ENCODE results near the gene NOP10. TPM values are rescaled to one million over a fixed set of nuclear protein-coding genes. Genes with fewer than 3 reads are reported as not detected.

The NOP10 gene
- total RNA-seq, 4 donors from 2014 or later: 75.4 to 133 (median 87.7) TPM

DNA sequence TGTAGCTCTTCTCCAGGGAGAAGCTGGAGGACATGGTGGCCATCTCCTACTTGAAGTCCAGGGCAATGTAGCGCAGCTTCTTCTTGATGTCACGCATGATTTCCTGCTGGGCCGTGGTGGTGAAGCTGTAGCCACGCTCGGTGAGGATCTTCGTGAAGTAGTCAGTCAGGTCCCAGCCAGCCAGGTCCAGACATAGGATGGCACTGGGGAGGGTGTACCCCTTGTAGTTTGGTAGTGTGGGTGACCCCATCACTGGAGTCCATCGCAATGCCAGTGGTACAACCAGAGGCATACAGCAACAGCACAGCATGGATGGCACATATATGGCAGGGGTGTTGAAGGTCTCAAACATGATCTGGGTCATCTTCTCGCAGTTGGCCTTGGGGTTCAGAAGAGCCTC, 31.0 kb upstream of the NOP10 start:
- H3K4me3 ChIP-seq: no peak overlapping the region

DNA sequence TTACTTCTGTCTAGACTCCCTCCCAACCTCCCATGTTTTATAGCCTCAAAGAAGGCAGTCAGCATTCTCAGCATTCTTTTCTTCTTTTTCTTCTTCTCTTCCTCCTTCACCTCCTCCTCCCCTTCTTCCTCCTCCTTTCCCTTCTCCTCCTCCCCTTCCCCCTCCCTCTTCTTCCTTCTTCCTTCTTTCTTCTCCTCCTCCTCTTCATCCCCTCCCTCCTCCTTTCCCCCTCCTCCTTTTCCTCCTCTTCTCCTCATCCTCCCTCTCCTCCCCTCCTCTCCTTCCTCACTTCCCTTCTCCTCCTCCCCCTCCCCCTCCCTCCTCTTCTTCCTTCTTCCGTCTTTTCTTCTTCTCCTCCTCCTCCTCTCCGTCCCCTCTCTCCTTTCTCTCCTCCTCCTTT, 27.7 kb upstream of the NOP10 start:
- no peaks in the 10 kb centered on the region for H3K36me3 ChIP-seq

More for the DNA sequence above, 31.0 kb upstream of the NOP10 start:
- no peak for TF ChIP-seq POLR2A (IDR thresholded peaks at IDR 0.05)
- TF ChIP-seq EP300 (IDR thresholded peaks at IDR 0.05): no peak
- TF ChIP-seq, protein P1, sequence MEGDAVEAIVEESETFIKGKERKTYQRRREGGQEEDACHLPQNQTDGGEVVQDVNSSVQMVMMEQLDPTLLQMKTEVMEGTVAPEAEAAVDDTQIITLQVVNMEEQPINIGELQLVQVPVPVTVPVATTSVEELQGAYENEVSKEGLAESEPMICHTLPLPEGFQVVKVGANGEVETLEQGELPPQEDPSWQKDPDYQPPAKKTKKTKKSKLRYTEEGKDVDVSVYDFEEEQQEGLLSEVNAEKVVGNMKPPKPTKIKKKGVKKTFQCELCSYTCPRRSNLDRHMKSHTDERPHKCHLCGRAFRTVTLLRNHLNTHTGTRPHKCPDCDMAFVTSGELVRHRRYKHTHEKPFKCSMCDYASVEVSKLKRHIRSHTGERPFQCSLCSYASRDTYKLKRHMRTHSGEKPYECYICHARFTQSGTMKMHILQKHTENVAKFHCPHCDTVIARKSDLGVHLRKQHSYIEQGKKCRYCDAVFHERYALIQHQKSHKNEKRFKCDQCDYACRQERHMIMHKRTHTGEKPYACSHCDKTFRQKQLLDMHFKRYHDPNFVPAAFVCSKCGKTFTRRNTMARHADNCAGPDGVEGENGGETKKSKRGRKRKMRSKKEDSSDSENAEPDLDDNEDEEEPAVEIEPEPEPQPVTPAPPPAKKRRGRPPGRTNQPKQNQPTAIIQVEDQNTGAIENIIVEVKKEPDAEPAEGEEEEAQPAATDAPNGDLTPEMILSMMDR (IDR thresholded peaks at IDR 0.05): no peak
- no peaks in the 10 kb centered on the region for H3K27me3 ChIP-seq
- H3K27ac ChIP-seq: no peak overlapping the region
- no peak for DNase-seq (ENCODE audit: low spot score in 2 of 2)
- no peaks in the 10 kb centered on the region for H3K9me3 ChIP-seq
- H3K36me3 ChIP-seq: no peaks in the 10 kb centered on the region
- 93 to 98% methylated on average over 6 to 8 of the region's 8 CpGs for WGBS, 2 donors
- no peaks in the 10 kb centered on the region for H3K4me1 ChIP-seq

DNA sequence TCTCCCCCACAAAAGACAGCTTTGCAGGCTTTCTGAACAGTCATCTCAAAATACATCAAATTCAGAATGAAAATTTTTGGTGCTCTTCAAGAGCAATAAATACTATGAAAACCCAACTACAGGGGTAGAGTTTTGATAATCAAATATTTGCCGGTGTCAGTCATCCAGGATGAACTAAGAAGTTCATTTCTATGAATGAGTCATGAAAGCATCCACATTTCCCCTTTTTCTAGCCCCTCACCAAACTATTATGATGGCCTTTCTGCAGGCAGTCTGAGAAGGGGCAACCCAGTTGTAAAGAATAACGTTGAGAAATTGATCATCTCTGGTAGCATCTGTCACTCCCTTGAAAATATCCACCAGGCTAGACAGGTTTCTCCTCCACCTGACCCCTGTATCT, 27.2 kb upstream of the NOP10 start:
- H3K27ac ChIP-seq: no peak overlapping the region
- no peaks in the 10 kb centered on the region for H3K36me3 ChIP-seq
- 56 to 60% methylated on average over 2 of the region's 2 CpGs for WGBS, 2 donors
- peaks cover 0 to 23% (median 14%) of the 10 kb centered on the region in 4 donors for H3K4me1 ChIP-seq
- no peak for DNase-seq (ENCODE audit: low spot score in 2 of 2)
- no peak for TF ChIP-seq POLR2A (IDR thresholded peaks at IDR 0.05)
- TF ChIP-seq EP300 (IDR thresholded peaks at IDR 0.05): no peak
- TF ChIP-seq, protein P1 (IDR thresholded peaks at IDR 0.05): no peak
- H3K9me3 ChIP-seq: no peaks in the 10 kb centered on the region
- no peaks in the 10 kb centered on the region for H3K27me3 ChIP-seq
- no peak overlapping the region for H3K4me3 ChIP-seq

More for the DNA sequence above, 27.7 kb upstream of the NOP10 start:
- Histone ChIP-seq H3K4me3 (no peak overlapping the region), H3K4me1 (peaks cover 0 to 18% (median 9%) of the 10 kb centered on the region in 4 donors), H3K27me3 (no peaks in the 10 kb centered on the region), H3K27ac (no peak overlapping the region), H3K9me3 (no peaks in the 10 kb centered on the region)
- DNase-seq (ENCODE audit: low spot score in 2 of 2): no peak
- WGBS, 2 donors: 62 to 73% methylated on average over 2 of the region's 2 CpGs
- TF ChIP-seq POLR2A (IDR thresholded peaks at IDR 0.05) (no peak), EP300 (IDR thresholded peaks at IDR 0.05) (no peak)
- TF ChIP-seq, protein P1 (IDR thresholded peaks at IDR 0.05): no peak

DNA sequence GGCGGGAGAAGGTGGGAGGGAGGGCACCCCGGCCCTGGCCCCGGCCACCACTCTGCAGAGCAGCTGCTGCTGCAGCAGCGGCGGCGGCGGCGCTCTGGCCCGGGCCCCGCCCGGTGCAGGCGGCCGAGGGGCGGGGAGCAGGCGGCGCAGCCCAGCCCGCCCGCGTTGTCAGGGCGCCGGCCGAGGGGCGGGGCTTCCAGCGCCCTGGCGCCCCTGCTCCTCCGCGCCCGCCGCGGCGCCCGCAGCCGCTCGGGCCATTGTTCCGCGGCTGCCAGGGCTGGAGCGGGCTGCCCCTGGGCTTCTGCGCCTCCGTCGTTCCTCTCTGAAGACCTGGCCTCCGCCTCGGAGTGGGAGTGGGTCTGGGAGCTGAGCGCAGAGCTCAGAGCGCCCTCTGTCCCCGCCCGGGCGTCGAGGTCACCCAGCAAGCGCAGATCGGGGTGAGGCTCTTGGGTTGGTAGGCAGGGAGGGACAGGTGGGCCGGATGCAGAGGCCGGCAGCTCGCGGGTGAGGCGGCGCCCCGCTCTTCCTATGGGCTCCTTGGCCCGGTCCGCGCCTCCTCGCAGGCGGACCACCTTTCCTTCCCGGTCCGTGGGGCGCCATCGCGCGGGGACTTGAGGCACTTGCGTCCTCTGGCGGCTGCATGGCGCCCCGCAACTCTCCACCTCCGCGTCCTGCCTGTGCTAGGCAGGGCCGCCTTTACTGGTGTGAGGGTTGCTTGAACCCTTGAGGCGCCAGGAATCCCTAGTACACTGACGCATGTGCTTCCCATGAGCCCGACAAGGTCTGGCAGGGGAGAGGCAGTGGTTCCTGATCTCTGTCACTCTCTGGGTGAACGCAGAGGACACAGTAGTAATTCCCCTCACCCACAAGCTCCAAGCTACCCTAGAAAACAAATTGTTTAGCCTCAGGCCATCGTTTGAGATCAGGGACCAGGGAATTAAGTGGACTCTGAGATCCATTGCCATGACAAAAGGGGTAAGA, 24.5 kb upstream of the NOP10 start, which contains the start of gene LPCAT4:
Gene LPCAT4, minus strand, starts transcription at position 96 of the 981 bp plus-strand sequence. CDS start 96 bp downstream, outside the sequence.
- Histone ChIP-seq H3K36me3 (peaks cover 0 to 18% (median 0%) of the 10 kb centered on the region in 3 donors), H3K4me3 (peak within 1 kb of the TSS; percentile 72 to 92 (median 82)), H3K4me1 (peaks cover 0 to 26% (median 14%) of the 10 kb centered on the region in 4 donors), H3K9me3 (no peaks in the 10 kb centered on the region), H3K27ac (peak within 1 kb of the TSS; percentile 94 to 98 (median 98)), H3K27me3 (no peaks in the 10 kb centered on the region)
- peak in 1 of 2 donors; percentile 80 for TF ChIP-seq EP300 (IDR thresholded peaks at IDR 0.05)
- TF ChIP-seq, protein P1 (IDR thresholded peaks at IDR 0.05): peak; percentile 95 to 98 (median 96)
- TF ChIP-seq POLR2A (IDR thresholded peaks at IDR 0.05): peak; percentile 12 to 71
- peak; percentile 77 to 82 for DNase-seq (ENCODE audit: low spot score in 2 of 2)
- 0 to 1% methylated on average over 4 to 63 of the region's 80 CpGs for WGBS, 2 donors

Measured in tibial nerve (tissue), 4 donors.